ENCODE data around the gene SORCS2. TPM values are rescaled to one million over a fixed set of nuclear protein-coding genes. Genes with fewer than 3 reads are reported as not detected.

Gene SORCS2
- polyA plus RNA-seq, 3 donors, result 0.46 to 0.55 TPM; not detected in 1

DNA sequence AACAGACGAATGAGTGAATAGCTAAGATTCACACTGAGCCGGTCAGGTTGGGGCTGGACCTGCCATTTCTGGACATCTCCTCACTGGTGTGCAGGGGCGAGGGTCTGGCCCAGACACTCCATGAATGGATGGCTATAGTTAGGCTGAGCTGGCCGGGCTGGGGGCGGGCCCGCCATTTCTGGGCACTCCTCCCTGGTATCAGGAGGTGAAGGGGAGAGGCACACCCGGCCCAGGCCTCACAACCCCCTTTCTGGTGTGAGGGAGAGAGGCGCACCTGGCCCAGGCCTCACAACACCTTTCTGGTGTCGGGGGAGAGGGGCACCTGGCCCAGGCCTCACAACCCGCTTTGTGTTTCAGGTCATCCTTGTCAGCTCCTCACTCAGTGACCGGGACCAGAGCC lies 445.6 kb downstream of the SORCS2 start:
- WGBS (ENCODE audit: insufficient coverage), result 89% methylated on average over 5 of the region's 11 CpGs
- peaks cover 60% of the 10 kb centered on the region for H3K4me1 Mint-ChIP-seq

DNA sequence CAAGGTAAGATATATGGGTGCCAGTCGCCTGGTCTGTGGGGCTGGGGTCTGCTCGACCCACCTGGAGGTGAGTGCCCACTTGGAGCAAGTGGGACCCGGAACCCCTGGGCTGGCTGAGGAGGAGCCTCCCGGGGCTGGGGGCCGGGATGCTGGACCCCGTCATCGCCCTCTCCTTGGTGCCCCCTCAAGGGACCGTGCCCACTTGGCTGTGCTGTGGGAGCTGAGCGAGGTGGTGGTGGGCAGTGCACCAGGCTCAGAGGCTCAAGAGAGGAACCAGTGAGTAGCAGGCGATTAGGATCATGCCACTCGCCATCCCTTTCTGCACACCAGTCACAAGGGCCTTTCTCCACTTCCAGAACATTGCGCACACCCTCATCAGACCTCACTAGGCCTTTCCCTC lies 446.2 kb downstream of the SORCS2 start:
- Mint-ChIP-seq H3K9me3 (peaks cover 0 to 4% (median 1%) of the 10 kb centered on the region in 7 donors), H3K27ac (peak overlapping the region in 3 of 7 donors; percentile 63 to 97 (median 97)), H3K4me3 (peak overlapping the region in 1 of 2 donors; percentile 83), H3K4me1 (peaks cover 60% of the 10 kb centered on the region), H3K27me3 (ENCODE audit: low read depth in 3 of 3) (peaks cover 5 to 15% (median 6%) of the 10 kb centered on the region in 3 donors), H3K36me3 (peaks cover 6 to 9% of the 10 kb centered on the region in 2 donors)
- H3K79me2 ChIP-seq (ENCODE audit: insufficient read depth, low read length), result no peaks in the 10 kb centered on the region
- H3K27ac ChIP-seq (ENCODE audit: low read depth in 1 of 2, low read length in 2 of 2), result peak overlapping the region; percentile 86 to 92
- 71% methylated on average over 7 of the region's 12 CpGs for WGBS (ENCODE audit: insufficient coverage)
- TF ChIP-seq, protein P1, sequence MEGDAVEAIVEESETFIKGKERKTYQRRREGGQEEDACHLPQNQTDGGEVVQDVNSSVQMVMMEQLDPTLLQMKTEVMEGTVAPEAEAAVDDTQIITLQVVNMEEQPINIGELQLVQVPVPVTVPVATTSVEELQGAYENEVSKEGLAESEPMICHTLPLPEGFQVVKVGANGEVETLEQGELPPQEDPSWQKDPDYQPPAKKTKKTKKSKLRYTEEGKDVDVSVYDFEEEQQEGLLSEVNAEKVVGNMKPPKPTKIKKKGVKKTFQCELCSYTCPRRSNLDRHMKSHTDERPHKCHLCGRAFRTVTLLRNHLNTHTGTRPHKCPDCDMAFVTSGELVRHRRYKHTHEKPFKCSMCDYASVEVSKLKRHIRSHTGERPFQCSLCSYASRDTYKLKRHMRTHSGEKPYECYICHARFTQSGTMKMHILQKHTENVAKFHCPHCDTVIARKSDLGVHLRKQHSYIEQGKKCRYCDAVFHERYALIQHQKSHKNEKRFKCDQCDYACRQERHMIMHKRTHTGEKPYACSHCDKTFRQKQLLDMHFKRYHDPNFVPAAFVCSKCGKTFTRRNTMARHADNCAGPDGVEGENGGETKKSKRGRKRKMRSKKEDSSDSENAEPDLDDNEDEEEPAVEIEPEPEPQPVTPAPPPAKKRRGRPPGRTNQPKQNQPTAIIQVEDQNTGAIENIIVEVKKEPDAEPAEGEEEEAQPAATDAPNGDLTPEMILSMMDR (IDR thresholded peaks at IDR 0.05), result no peak
- H3K9me3 ChIP-seq (replicated peaks in 1 of 2; ENCODE audit: control insufficient read depth in 1 of 2, insufficient read depth in 1 of 2, low read length in 2 of 2), result no peaks in the 10 kb centered on the region
- peak overlapping the region in 1 of 3 experiments; percentile 73 for H3K4me3 ChIP-seq (replicated peaks in 1 of 3; ENCODE audit: low read depth in 2 of 3, low read length in 3 of 3)
- H3K4me2 ChIP-seq (replicated peaks; ENCODE audit: extremely low read depth, low read length, poor library complexity, severe bottlenecking), result peak overlapping the region; percentile 79
- intact Hi-C loops (cut with micrococcal nuclease), result loop anchor here in 1 of 2 donors (10.0 kb wide), 1 partner anchor 54 kb away; no protein-coding TSS in a partner anchor
- no peak overlapping the region for H2AFZ ChIP-seq (ENCODE audit: insufficient read depth, low read depth, low read length, poor library complexity, severe bottlenecking)
- peak in 2 of 3 donors; percentile 27 to 48 for DNase-seq
- no peaks in the 10 kb centered on the region for H4K20me1 ChIP-seq (ENCODE audit: insufficient read depth, low read length)
- H3K9ac ChIP-seq (ENCODE audit: insufficient read depth, low read length, poor library complexity, severe bottlenecking), result peak overlapping the region; percentile 38
- H3K4me1 ChIP-seq (ENCODE audit: control insufficient read depth in 1 of 2, insufficient read depth in 2 of 2, low read length in 2 of 2), result peaks cover 68 to 82% of the 10 kb centered on the region in 2 donors
- no peaks in the 10 kb centered on the region for H3K27me3 ChIP-seq (ENCODE audit: control insufficient read depth in 2 of 2, insufficient read depth in 2 of 2, low read length in 2 of 2)
- no peaks in the 10 kb centered on the region for H3K36me3 ChIP-seq (replicated peaks in 1 of 2; ENCODE audit: control insufficient read depth in 1 of 2, insufficient read depth in 2 of 2, low read length in 2 of 2)

More for the DNA sequence above, 445.6 kb downstream of the SORCS2 start:
- Histone ChIP-seq H3K4me1 (ENCODE audit: control insufficient read depth in 1 of 2, insufficient read depth in 2 of 2, low read length in 2 of 2) (peaks cover 68 to 78% of the 10 kb centered on the region in 2 donors), H2AFZ (ENCODE audit: insufficient read depth, low read depth, low read length, poor library complexity, severe bottlenecking) (no peak overlapping the region), H3K27me3 (ENCODE audit: control insufficient read depth in 2 of 2, insufficient read depth in 2 of 2, low read length in 2 of 2) (no peaks in the 10 kb centered on the region), H3K36me3 (replicated peaks in 1 of 2; ENCODE audit: control insufficient read depth in 1 of 2, insufficient read depth in 2 of 2, low read length in 2 of 2) (no peaks in the 10 kb centered on the region), H3K9ac (ENCODE audit: insufficient read depth, low read length, poor library complexity, severe bottlenecking) (peak overlapping the region; percentile 38), H3K27ac (ENCODE audit: low read depth in 1 of 2, low read length in 2 of 2) (peak overlapping the region; percentile 86 to 92), H3K79me2 (ENCODE audit: insufficient read depth, low read length) (no peaks in the 10 kb centered on the region), H4K20me1 (ENCODE audit: insufficient read depth, low read length) (no peaks in the 10 kb centered on the region), H3K9me3 (replicated peaks in 1 of 2; ENCODE audit: control insufficient read depth in 1 of 2, insufficient read depth in 1 of 2, low read length in 2 of 2) (no peaks in the 10 kb centered on the region), H3K4me2 (replicated peaks; ENCODE audit: extremely low read depth, low read length, poor library complexity, severe bottlenecking) (peak overlapping the region; percentile 79), H3K4me3 (replicated peaks in 1 of 3; ENCODE audit: low read depth in 2 of 3, low read length in 3 of 3) (peak overlapping the region in 1 of 3 experiments; percentile 73)
- peak overlapping the region in 3 of 7 donors; percentile 63 to 97 (median 97) for H3K27ac Mint-ChIP-seq
- TF ChIP-seq, protein P1 (IDR thresholded peaks at IDR 0.05), result no peak
- intact Hi-C loops (cut with micrococcal nuclease), result loop anchor here in 1 of 2 donors (10.0 kb wide), 1 partner anchor 53 kb away; no protein-coding TSS in a partner anchor
- H3K27me3 Mint-ChIP-seq (ENCODE audit: low read depth in 3 of 3), result peaks cover 7 to 16% (median 7%) of the 10 kb centered on the region in 3 donors
- H3K4me3 Mint-ChIP-seq, result no peak overlapping the region
- no peak for DNase-seq
- H3K9me3 Mint-ChIP-seq, result peaks cover 0 to 4% (median 1%) of the 10 kb centered on the region in 7 donors
- H3K36me3 Mint-ChIP-seq, result peaks cover 6 to 9% of the 10 kb centered on the region in 2 donors

All from CD14-positive monocyte (primary cell).